ENCODE results near the gene CCDC47.

- no peak for TF ChIP-seq CTCF (conservative IDR thresholded peaks at IDR 0.05)
- TF ChIP-seq ZFX (IDR thresholded peaks at IDR 0.05): no peak
Observed at GRCh38 chr17:63751806-63752205, 21.6 kb downstream of the CCDC47 start.
